ENCODE data around the gene HAUS2. TPM values are rescaled to one million over a fixed set of nuclear protein-coding genes. Genes with fewer than 3 reads are reported as not detected.

The HAUS2 gene
- 23.8 and 51.2 TPM in 2 replicates for total RNA-seq

GRCh38 chr15:42548249-42549031, at the start of gene HAUS2, which contains the start of gene LRRC57:
HAUS2 (plus strand) TSS chr15:42548838; CDS start chr15:42548873, 35 bp downstream.
LRRC57 (minus strand) TSS chr15:42548793; CDS start chr15:42548434, 359 bp downstream.

DNA sequence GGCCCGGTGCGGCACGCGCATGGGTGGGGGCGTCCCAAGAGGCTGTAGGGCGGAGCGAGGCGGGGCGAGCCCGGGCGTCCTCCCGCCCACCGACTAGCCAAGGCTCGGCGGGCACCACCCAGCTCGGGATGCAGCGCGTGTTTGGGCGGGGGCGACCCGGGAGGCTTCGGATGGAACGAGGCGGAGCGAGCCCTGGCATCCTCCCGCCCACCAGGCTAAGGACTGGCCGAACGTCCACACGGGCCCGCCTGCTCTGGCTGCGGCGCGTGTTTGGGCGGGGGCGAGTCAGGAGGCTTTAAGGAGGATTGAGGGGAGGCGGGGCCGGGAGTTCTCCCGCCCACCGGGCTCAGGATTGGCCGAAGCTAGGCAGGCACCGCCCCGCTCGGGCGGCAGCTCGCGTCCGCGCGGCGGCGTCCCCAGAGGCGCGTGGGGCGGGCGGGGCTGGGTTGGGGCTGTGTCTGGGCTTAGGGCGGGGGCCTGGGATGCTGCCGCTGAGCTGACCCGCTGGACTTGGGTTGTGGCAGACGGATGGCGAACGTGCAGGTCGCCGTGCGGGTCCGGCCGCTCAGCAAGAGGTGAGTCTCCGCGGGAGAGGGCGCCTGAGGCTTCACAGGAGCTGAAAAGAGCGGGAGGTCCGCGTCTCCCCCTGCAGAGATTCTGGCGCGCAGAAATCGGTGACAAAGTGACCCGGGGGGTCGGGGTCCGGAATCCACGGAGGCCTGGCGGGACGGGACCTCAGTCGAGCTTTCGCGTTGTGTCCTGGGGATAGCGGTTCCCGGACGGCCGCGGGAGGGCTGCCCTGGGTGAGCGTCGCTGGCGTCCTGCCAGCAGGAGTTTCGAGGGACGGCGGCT, 26.8 kb downstream of the HAUS2 start, which contains the start of gene STARD9:
Gene STARD9 (plus strand): TSS at position 419 of the 852 bp plus-strand sequence. CDS start 110 bp downstream, at position 529.

Other genes starting within 250 kb of the HAUS2 start
- gene CAPN3, start 189.3 kb upstream of the HAUS2 start, total RNA-seq, result 1.0 and 2.8 TPM in 2 replicates
- gene ZNF106, start 57.7 kb upstream of the HAUS2 start, total RNA-seq, result 100 and 189 TPM in 2 replicates
- gene SNAP23, start 53.2 kb upstream of the HAUS2 start, total RNA-seq, result 76.9 and 101 TPM in 2 replicates
- 16.9 and 19.5 TPM in 2 replicates for gene LRRC57, start within 50 bp of the HAUS2 start, total RNA-seq
- 13.1 and 13.7 TPM in 2 replicates for gene STARD9, start 26.8 kb downstream of the HAUS2 start, total RNA-seq
- gene CDAN1, start 188.3 kb downstream of the HAUS2 start, total RNA-seq, result 10.0 and 14.1 TPM in 2 replicates